HepG2 (cell line): ENCODE data around the gene SHISA4. TPM values are rescaled to one million over a fixed set of nuclear protein-coding genes. Genes with fewer than 3 reads are reported as not detected.

Experiments
- ATAC-seq: fragments of 200-7000 bp; cut with Tn5 transposase; 3 replicates; pipeline ENCODE4 v1.9.1; 2020; ENCODE audit warnings: mild to moderate bottlenecking, moderate library complexity
- BruUV-seq: library from RNA; stranded (reverse); fragments of 400-500 nt; replicated peaks from 2 replicates; lab custom pipeline; 2021; lab: Mats Ljungman, UMichigan
- CTCF ChIA-PET: fragments of 300-600 bp; formaldehyde crosslinking; extraction: SDS; loops from one replicate; lab custom pipeline; 2021; ENCODE audit warnings: low total read pairs, inconsistent platforms, low intra/inter-chr PET ratio; lab: Yijun Ruan, JAX
- POLR2A ChIA-PET: fragments of 350-600 bp; sonication (Branson Sonifier 250); formaldehyde crosslinking; loops from one replicate; lab custom pipeline; 2020; ENCODE audit warnings: antibody characterized with exemption, inconsistent platforms; lab: Yijun Ruan, JAX
- DNase-seq: peaks from one replicate; pipeline ENCODE4 v3.0.0-alpha.2; 2015; ENCODE audit warnings: low spot score
- FAIRE-seq: peaks from 3 replicates; lab custom pipeline; 2011; peaks lifted over from hg19 to GRCh38; lab: Jason Lieb, UNC
- H2AFZ ChIP-seq: one replicate; pipeline ENCODE4 v1.6.1; 2011; ENCODE audit warnings: low read length, inconsistent platforms
- H3K27ac ChIP-seq: fragments of 300-600 bp; 3 replicates; pipeline ENCODE4 v1.8.0; 2011; ENCODE audit warnings: mixed run types, mild to moderate bottlenecking, mixed read lengths, low read length, inconsistent platforms; ENCODE audit not compliant: insufficient read depth; ENCODE audit errors: extremely low read length
- H3K27me3 ChIP-seq, 2 experiments: fragments of 200-600 bp in 1 of 2; 2 replicates in 1 of 2; 3 replicates in 1 of 2; pipeline versions ENCODE4 v1.6.0 to v1.8.0; 2011; ENCODE audit warnings: low read length in 2 of 2, mild to moderate bottlenecking in 2 of 2, moderate library complexity in 2 of 2, inconsistent platforms in 1 of 2; ENCODE audit not compliant: insufficient read depth in 2 of 2, control insufficient read depth in 1 of 2
- H3K36me3 ChIP-seq, 2 experiments: fragments of 200-600 bp in 1 of 2; replicated peaks in 1 of 2; 2 replicates in 1 of 2; 3 replicates in 1 of 2; pipeline versions ENCODE4 v1.5.1 to v1.8.0; 2011; ENCODE audit warnings: low read length in 2 of 2, inconsistent platforms in 1 of 2; ENCODE audit not compliant: insufficient read depth in 2 of 2, control insufficient read depth in 1 of 2
- H3K4me1 ChIP-seq: 2 replicates; pipeline ENCODE4 v1.5.1; 2012; ENCODE audit warnings: low read length, inconsistent platforms; ENCODE audit not compliant: insufficient read depth
- H3K4me2 ChIP-seq: 2 replicates; pipeline ENCODE4 v1.6.0; 2011; ENCODE audit warnings: low read depth, low read length, inconsistent platforms
- H3K4me3 ChIP-seq, 3 experiments: fragments of 200-600 bp in 1 of 3; sonication (generic), shearing (Covaris generic) in 1 of 3; replicated peaks in 1 of 3; 2 replicates each; pipeline ENCODE4 v1.5.1; 2011 to 2016; ENCODE audit warnings: low read length in 3 of 3, inconsistent platforms in 2 of 3, low read depth in 2 of 3, mild to moderate bottlenecking in 2 of 3, control low read depth in 1 of 3, mixed read lengths in 1 of 3; ENCODE audit not compliant: insufficient read depth in 1 of 3
- H3K79me2 ChIP-seq: one replicate; pipeline ENCODE4 v1.6.1; 2011; ENCODE audit warnings: low read length, inconsistent platforms; ENCODE audit not compliant: insufficient read depth
- H3K9ac ChIP-seq: 2 replicates; pipeline ENCODE4 v1.6.0; 2011; ENCODE audit warnings: mild to moderate bottlenecking, low read depth, low read length, inconsistent platforms; ENCODE audit not compliant: insufficient read depth
- H3K9me3 ChIP-seq: 2 replicates; pipeline ENCODE4 v1.5.1; 2012; ENCODE audit warnings: mild to moderate bottlenecking, low read length
- H4K20me1 ChIP-seq: 2 replicates; pipeline ENCODE4 v1.6.0; 2011; ENCODE audit warnings: inconsistent platforms, mild to moderate bottlenecking, low read length, moderate library complexity; ENCODE audit not compliant: insufficient read depth
- CENPX ChIP-seq: sonication (generic); formaldehyde crosslinking; IDR thresholded peaks from 2 replicates; pipeline ENCODE4 v1.9.0; 2021; ENCODE audit warnings: mild to moderate bottlenecking, missing genetic modification reagents, moderate library complexity
- ONECUT2 ChIP-seq: sonication (generic); formaldehyde crosslinking; IDR thresholded peaks from 2 replicates; pipeline ENCODE4 v1.4.0; 2020; ENCODE audit warnings: missing genetic modification reagents
- RNF2 ChIP-seq: fragments of 450-650 bp; conservative IDR thresholded peaks from 2 replicates; pipeline ENCODE4 v1.6.1; 2016; ENCODE audit warnings: low read depth
- ZBTB37 ChIP-seq: sonication (generic); formaldehyde crosslinking; IDR thresholded peaks from 2 replicates; pipeline ENCODE4 v1.4.0; 2020; ENCODE audit warnings: mild to moderate bottlenecking, missing genetic modification reagents
- ZNF329 ChIP-seq: sonication (generic); formaldehyde crosslinking; IDR thresholded peaks from 2 replicates; pipeline ENCODE4 v1.9.0; 2021; ENCODE audit warnings: low read depth, mild to moderate bottlenecking, missing genetic modification reagents
- ZNF543 ChIP-seq: sonication (generic); formaldehyde crosslinking; IDR thresholded peaks from 2 replicates; pipeline ENCODE4 v1.4.0; 2020; ENCODE audit warnings: mild to moderate bottlenecking, missing genetic modification reagents
- WGBS: methylation state at CpG from one replicate; pipeline ENCODE4 v1.1.6; 2017; ENCODE audit warnings: low lambda C conversion rate; 5-methylcytosine and 5-hydroxymethylcytosine counted together
- in situ Hi-C: cut with HindIII; loops from 2 replicates; pipeline ENCODE4 v1.10.0; 2017; ENCODE audit warnings: low pct_unique_long_range_greater_than_20kb; ENCODE audit not compliant: extremely low pct_ligation_motif_present
- intact Hi-C: fragments of 100-400 bp; cut with micrococcal nuclease; formaldehyde crosslinking; loops from one replicate; pipeline ENCODE4 v1.10.0; 2022; ENCODE audit not compliant: unreplicated experiment
- polyA plus RNA-seq, 8 experiments: library from polyadenylated mRNA; depleted of rRNA in 3 of 8; stranded (reverse) in 7 of 8; unstranded in 1 of 8; fragments of >200 nt; fragmentation: Illumina TruSeq in 4 of 8; extraction: Trizol in 4 of 8; gene quantifications; 2 replicates each; pipeline versions ENCODE4 v1.2.1 to v1.2.3, GENCODE V29; 2011 to 2016; ENCODE audit warnings: low read depth in 4 of 8, missing spikeins in 1 of 8, mixed read lengths in 1 of 8; ENCODE audit not compliant: insufficient read depth in 1 of 8
- total RNA-seq, 5 experiments: library from RNA; depleted of rRNA; stranded (reverse); fragments of >200 nt; fragmentation: Illumina TruSeq; extraction: Trizol; gene quantifications; 2 replicates each; pipeline ENCODE4 v1.2.3, GENCODE V29; 2016; ENCODE audit warnings: low read depth in 1 of 5
- TF ChIP-seq, protein P1 (sequence below): sonication (generic); formaldehyde crosslinking; IDR thresholded peaks from 2 replicates; pipeline ENCODE4 v1.4.0; 2020; ENCODE audit warnings: missing genetic modification reagents

SHISA4 gene
- total and polyA plus RNA-seq, 2 of the 13 experiments (the other 11 are each of a cell fraction or from before 2014, with no cell fraction given), result 0.51 to 1.0 TPM

- ChIA-PET CTCF (no interaction called here), POLR2A (no interaction called here)
- Histone ChIP-seq H3K4me3 (no peak overlapping the region), H2AFZ (no peak overlapping the region), H3K4me2 (no peak overlapping the region), H3K36me3 (no peaks in the 10 kb centered on the region), H3K4me1 (peaks cover 14% of the 10 kb centered on the region), H3K9me3 (no peaks in the 10 kb centered on the region), H4K20me1 (no peaks in the 10 kb centered on the region), H3K27me3 (peaks cover 3 to 29% of the 10 kb centered on the region in 2 experiments; a peak in 4 of 5 replicates), H3K79me2 (no peaks in the 10 kb centered on the region), H3K9ac (no peak overlapping the region), H3K27ac (no peak overlapping the region)
- intact Hi-C loops (no loop called here), in situ Hi-C loops (no loop called here)
- FAIRE-seq (no peak), DNase-seq (no peak), ATAC-seq (peak; percentile 20)
- TF ChIP-seq RNF2 (no peak), CENPX (CRISPR knock-in tag) (no peak), ZNF329 (no peak), ZNF543 (CRISPR knock-in tag) (no peak), ZBTB37 (no peak), ONECUT2 (no peak)
- TF ChIP-seq, protein P1, sequence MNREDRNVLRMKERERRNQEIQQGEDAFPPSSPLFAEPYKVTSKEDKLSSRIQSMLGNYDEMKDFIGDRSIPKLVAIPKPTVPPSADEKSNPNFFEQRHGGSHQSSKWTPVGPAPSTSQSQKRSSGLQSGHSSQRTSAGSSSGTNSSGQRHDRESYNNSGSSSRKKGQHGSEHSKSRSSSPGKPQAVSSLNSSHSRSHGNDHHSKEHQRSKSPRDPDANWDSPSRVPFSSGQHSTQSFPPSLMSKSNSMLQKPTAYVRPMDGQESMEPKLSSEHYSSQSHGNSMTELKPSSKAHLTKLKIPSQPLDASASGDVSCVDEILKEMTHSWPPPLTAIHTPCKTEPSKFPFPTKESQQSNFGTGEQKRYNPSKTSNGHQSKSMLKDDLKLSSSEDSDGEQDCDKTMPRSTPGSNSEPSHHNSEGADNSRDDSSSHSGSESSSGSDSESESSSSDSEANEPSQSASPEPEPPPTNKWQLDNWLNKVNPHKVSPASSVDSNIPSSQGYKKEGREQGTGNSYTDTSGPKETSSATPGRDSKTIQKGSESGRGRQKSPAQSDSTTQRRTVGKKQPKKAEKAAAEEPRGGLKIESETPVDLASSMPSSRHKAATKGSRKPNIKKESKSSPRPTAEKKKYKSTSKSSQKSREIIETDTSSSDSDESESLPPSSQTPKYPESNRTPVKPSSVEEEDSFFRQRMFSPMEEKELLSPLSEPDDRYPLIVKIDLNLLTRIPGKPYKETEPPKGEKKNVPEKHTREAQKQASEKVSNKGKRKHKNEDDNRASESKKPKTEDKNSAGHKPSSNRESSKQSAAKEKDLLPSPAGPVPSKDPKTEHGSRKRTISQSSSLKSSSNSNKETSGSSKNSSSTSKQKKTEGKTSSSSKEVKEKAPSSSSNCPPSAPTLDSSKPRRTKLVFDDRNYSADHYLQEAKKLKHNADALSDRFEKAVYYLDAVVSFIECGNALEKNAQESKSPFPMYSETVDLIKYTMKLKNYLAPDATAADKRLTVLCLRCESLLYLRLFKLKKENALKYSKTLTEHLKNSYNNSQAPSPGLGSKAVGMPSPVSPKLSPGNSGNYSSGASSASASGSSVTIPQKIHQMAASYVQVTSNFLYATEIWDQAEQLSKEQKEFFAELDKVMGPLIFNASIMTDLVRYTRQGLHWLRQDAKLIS (CRISPR knock-in tag), result no peak
- WGBS, result 48% methylated on average over 5 of the region's 7 CpGs
- BruUV-seq, result no TSS peak
These were observed 28.8 kb downstream of the SHISA4 start for GRCh38 chr1:201917362-201918033.
